HG03159 (cell line): ENCODE measurements around the gene SPTBN5.

Experiments
- ATAC-seq: cut with Tn5 transposase; IDR thresholded peaks from one replicate; pipeline ENCODE4 v1.9.1; 2021; ENCODE audit warnings: mild to moderate bottlenecking, moderate library complexity; ENCODE audit not compliant: unreplicated experiment

Gene SPTBN5

DNA sequence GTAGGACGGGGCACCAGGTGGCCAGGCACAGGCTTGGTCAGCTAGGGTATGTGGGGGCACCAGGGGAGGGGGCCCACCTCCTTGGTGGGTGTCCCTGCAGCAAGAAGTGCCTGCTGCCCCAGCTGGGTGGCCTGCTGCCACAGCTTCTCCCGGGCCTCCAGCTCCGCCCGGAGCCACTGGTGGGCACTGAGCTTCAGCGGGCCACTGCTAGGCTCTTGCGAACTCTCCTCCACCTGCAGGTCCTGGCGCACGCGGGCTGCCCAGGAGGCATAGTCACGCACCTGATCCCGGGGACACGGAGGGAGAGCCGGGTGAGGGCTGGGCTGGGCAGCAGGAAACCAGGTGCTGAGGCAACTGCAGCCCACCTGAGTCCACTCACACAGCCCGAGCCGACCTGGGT is 25.5 kb downstream of the SPTBN5 start:
- no peak for ATAC-seq

DNA sequence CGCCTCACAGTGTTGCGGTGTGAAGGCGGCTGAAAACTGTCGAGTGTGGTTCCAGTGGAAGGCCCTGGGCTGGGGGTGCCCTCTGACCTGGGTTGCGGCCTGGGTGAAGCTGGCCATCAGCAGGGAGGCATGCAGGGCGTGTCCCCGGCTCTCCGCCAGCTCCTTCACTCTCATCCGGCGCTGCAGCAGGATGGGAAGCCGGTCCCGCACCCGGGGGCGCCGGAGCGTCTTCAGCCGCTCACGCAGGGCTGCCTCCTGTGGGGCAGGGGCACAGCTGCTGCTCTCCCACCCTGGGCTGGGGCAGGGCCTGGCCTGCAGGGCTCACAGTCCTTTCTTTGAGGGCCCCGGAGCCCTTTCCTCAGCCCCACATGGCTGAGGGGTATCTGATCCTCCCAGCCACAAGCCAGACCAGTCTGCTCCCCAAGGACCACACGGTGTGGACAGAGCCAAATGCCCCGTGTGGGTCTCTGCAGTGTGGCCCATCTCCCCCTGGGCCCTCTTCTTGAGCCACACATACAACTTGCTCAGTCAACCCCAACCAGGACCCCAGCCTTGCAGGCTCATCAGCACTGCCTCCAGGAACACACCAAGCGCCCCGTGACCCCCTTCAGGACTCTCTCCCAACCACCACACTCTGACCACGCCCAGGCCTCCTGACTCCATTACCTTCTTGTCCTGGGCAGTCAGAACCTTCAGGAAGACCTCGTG is 26.8 kb downstream of the SPTBN5 start:
- no peak for ATAC-seq

GRCh38 chr15:41866263-41866703 is 27.6 kb downstream of the SPTBN5 start:
- no peak for ATAC-seq

- no peak for ATAC-seq
These were observed 28.3 kb downstream of the SPTBN5 start for GRCh38 chr15:41865490-41866055.

- ATAC-seq = no peak
These were observed 31.2 kb downstream of the SPTBN5 start for GRCh38 chr15:41862515-41863116.

GRCh38 chr15:41861736-41862356 is 32.0 kb downstream of the SPTBN5 start:
- ATAC-seq = no peak

DNA sequence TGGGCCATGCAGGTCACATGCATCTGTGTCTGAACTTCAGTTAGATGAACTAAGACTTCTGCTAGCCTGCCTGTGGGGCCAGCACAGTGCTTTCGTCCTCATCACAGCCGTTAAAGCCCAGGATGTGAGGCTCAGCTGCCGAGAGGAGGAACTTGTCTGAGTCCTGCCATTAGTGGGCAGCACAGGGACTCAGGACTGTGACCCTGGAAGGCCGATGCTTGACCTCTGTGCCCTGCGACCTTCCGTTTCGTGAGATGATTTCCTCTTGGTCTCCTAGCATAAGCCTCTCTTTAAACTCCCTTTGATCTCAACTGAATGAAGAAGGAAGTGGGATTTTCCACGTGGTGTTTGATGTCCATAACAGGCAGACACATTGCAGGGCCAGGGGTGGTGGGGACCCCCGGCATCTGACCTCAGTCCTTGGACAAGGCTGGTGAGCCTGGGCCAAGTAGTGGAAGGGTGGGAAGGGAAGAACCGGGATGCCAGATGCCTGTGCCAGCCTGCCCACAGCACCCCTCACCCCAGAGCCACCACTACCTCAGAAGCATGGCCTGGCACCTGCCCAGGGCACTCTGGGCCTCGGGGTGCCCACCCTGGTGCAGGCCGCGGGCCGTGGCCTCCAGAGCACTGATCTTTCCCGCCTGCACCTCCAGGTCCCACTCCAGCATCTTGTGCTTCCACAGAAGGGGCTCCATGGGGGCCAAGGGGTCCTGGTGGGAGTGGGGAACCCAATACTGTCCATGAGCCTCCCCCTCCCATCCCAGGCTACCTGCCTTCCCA is 33.6 kb downstream of the SPTBN5 start:
- no peak for ATAC-seq

DNA sequence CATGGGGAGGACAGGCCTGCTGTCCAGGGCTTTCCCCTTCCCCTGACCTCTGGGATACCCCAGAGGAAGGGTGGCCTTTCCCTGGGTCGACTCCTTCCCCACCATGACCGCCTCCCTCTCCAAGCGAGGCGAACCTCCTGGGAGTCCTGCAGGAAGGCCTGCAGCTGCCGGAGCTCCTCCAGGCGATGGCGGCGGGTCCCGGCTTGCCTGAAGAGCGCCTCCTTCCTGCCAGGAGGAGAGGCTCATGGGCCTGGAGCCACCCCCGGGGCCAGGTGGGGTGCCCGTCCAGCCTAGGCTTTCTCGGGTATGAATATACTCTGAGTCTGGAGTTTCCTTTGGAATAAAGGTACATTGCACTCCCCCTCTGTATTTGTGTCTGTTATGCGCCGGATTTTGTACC is 35.1 kb downstream of the SPTBN5 start:
- ATAC-seq = no peak

DNA sequence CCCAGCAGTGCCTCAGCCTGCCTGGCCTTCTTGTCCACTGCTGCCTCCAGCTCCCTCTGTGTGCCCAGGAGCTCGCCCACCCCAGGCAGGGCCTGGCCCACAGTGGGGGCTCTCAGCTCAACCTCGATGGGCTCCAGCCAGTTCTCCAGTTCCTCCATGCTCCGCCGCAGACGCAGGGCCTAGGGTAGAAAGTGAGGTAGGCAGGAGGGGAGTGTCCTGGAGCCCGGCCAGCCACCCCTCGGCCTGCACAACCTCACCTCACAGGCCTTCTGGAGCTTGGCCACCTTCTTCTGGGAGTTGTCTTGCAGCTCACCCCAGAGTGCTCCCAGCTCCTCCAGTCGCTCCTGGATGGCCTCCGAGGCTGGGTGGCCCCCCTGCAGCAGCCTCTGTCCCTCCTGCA is 36.5 kb downstream of the SPTBN5 start:
- ATAC-seq = no peak

DNA sequence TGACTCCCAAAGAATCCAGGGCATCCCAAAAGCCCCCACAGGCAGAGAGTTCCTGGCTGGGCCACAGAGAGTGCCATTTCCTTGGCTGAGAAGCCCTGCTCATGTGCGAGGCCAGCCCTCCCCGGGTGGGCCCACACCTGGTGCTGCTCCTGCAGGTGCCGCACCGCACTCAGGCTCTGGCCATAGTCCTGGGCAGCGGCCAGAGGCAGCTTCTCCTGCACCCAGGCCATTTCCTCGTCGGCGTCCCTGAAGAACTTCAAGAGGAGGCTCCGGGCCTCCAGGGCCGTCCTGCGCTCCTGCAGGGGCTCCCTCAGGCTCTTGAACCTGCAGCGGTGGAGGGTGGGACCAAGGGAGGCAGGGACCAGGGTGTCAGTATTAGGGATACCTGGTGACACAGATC is 37.1 kb downstream of the SPTBN5 start:
- no peak for ATAC-seq

GRCh38 chr15:41856262-41856661 is 37.6 kb downstream of the SPTBN5 start:
- ATAC-seq = no peak

GRCh38 chr15:41855261-41855961 is 38.4 kb downstream of the SPTBN5 start:
- ATAC-seq = no peak

GRCh38 chr15:41854443-41854842 is 39.4 kb downstream of the SPTBN5 start:
- no peak for ATAC-seq

DNA sequence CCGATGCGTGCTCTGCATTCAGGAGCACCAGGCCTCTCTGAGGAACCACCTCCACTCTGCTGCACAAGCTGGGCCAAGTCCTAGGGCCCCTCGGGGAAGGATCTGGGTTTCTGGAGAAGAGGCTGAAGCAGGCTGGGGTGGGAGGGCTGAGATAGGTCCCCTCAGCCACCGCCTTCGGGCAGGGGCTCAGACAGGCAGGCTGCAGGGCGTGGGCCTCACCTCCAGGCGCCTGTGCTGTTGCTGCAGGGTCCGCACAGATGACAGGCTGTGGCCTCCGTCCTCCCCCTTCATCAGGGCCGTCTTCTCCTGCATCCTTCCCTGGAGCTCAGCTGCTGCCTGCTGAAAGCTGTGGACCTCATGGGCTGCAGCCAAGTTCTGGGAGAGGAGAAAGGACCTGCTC is 40.0 kb downstream of the SPTBN5 start:
- no peak for ATAC-seq

GRCh38 chr15:41852736-41853590 is 40.9 kb downstream of the SPTBN5 start:
- no peak for ATAC-seq

- ATAC-seq = no peak
These were observed 42.0 kb downstream of the SPTBN5 start for GRCh38 chr15:41851755-41852370.

DNA sequence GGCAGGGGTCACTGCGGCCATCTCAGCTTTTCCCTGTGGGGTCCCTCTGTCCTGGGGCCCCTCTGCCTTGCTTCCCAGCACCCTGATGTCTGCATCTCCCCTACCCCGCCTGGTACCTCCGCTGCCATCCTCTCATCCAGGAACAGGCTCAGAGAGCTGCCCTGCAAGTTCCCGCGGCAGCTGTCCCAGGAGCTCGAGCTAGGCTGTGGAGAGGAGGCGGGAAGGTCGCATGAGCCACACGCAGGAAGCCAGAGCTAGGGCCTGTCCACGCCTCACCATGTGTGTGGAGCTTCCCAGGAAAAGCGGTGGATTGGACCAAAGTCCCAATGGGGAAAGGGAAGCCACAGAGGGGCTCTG is 42.7 kb downstream of the SPTBN5 start:
- no peak for ATAC-seq

DNA sequence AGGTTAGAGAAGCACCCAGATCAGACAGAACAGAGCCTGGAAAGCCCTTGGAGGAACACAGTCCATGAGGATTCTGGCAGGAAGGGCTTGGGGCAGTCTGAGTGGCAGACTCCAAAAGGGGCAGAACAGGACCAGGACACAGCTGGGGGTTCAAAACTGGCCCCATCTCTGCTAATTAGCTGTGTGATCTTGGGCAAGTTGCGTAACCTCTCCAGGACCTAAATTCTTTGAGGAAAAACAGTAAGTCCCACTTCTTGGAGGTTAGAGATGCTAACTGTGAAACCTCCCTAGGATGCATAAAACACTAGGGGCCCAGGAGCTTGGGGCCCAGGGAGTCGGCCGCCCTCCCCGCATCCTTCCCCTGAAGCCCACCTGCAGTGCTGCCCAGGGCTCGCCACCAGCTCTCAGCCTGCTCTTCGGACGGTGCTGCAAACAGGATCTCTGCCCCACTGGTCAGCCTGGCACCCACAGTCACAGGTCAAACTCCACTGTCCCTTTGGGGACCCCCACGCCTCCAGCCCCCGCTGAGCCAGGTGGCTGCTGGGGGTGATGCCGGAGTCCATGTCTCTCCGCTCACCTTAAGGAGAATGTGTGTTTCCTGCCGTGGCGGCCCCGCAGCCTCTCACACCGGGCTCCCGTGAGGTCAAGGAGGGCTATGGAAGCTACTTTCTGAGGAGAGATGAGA is 43.2 kb downstream of the SPTBN5 start:
- no peak for ATAC-seq

DNA sequence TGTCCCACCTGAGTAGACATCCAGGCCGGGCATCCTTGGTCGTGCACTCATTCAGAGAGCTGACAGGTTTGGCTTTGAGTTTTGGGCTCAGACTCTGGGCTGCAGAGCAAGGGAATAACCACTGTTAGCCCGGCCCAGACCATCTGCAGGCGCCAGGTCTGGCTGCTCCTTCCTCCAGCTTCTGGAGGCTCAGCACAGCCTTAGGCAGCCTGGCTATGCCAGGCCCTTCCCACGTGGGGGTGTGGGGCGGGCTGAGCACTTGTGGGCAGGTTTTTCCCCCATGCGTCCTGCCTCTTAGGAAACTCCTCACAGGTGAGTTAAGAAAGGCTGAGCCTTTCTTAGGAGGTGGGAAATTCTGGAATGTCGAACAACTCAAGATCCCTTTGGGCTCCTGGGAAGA is 44.0 kb downstream of the SPTBN5 start:
- ATAC-seq = no peak
